Fibroblast of mammary gland (primary cell): Measurements from ENCODE around the gene GNLY.

Source experiments
- DNase-seq: peaks from one replicate; pipeline ENCODE4 v3.0.0-alpha.2; 2010; ENCODE audit warnings: low read depth
- H3K4me3 ChIP-seq: 2 replicates; pipeline ENCODE4 v1.5.1; 2011; ENCODE audit warnings: low read depth, mild to moderate bottlenecking, low read length, moderate library complexity; ENCODE audit not compliant: control insufficient read depth
- TF ChIP-seq, protein P1 (sequence below): conservative IDR thresholded peaks from 2 replicates; pipeline ENCODE4 v1.5.1; 2011; ENCODE audit warnings: low read depth, low read length, inconsistent platforms; ENCODE audit not compliant: control insufficient read depth, insufficient read depth

GNLY gene

GRCh38 chr2:85747441-85747840 is 53.3 kb downstream of the GNLY start:
- TF ChIP-seq, protein P1, sequence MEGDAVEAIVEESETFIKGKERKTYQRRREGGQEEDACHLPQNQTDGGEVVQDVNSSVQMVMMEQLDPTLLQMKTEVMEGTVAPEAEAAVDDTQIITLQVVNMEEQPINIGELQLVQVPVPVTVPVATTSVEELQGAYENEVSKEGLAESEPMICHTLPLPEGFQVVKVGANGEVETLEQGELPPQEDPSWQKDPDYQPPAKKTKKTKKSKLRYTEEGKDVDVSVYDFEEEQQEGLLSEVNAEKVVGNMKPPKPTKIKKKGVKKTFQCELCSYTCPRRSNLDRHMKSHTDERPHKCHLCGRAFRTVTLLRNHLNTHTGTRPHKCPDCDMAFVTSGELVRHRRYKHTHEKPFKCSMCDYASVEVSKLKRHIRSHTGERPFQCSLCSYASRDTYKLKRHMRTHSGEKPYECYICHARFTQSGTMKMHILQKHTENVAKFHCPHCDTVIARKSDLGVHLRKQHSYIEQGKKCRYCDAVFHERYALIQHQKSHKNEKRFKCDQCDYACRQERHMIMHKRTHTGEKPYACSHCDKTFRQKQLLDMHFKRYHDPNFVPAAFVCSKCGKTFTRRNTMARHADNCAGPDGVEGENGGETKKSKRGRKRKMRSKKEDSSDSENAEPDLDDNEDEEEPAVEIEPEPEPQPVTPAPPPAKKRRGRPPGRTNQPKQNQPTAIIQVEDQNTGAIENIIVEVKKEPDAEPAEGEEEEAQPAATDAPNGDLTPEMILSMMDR: no peak
- H3K4me3 ChIP-seq: no peak overlapping the region
- no peak for DNase-seq

DNA sequence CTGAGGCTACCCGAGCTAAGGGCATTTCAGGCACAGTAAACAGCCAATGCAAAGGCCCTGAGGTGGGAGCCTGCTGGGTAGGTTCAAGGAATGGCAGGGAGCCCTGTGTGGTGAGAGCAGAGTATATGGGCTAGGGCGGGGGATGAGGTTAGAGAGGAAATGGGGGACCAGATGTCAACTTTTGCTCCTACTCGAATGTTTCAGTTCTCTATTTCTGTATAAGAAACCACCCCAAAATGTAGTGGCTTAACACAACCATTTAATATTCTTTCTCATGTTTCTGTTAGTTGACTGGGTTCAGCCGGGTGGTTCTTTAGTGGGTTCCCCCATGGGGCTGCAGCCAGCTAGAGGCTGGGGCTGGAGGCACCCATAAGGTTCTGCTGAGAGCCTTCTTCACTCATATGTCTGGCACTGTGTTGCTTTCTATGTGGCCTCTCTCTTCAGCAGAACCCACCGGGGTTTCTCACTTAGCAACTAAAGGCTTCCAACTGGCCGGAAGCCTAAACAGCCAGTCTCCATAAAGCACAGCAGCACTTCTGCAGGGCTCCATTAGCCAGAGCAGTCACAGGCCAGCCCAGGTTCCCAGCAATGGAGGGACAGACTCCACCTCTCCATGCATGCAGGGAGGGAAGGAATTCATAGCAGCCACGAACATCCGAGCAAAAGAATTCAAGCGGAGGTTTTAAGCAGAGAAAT is 54.0 kb downstream of the GNLY start:
- TF ChIP-seq, protein P1: no peak
- no peak for DNase-seq
- H3K4me3 ChIP-seq: no peak overlapping the region
